ENCODE results near the gene UTF1.

The UTF1 gene

GRCh38 chr10:133267293-133267692, 37.3 kb downstream of the UTF1 start:
- DNase-seq, result no peak

- no peak for DNase-seq
These were observed 37.8 kb downstream of the UTF1 start for GRCh38 chr10:133267829-133268228.

DNA sequence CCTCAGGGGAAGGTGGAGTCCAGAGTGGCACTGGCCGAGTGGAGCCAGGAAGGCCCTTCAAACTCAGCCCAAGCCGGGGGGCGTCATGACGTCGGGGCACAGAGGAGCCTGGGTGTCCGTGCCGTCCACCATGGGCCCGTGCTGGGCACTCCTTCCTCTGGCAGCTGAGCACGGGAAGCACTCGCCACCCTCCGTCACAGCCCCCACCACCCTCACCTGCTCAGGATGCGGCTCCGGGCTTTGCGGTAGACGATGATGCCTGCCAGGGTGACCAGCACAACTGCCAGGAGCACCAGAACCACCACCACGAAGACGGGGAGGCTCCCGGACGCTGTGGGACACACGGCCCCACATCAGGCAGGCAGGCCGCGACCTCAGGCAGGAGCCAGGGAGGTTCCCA, 38.5 kb downstream of the UTF1 start:
- DNase-seq, result no peak

DNA sequence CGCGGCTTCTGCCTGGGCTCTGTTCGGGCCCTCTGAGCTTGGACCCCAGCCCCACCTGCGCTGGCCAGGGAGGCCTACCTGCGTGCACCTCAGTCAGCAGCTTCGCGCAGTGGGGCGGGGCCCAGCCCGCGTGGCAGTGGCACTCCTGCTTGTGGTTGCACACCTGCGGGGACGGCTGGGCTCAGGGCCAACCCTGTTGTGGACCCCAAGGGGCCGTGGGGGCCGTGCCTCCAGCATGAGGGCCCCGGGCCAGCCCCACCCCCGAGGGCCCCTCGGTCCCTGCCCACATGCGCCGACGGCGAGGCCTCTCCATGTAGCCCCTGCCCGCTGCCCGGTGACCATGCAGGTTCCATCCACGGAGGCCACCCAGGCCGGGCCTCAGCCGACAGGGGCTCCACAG, 39.4 kb downstream of the UTF1 start:
- DNase-seq, result no peak

- DNase-seq, result no peak
These were observed 40.2 kb downstream of the UTF1 start for GRCh38 chr10:133270204-133270603.

DNA sequence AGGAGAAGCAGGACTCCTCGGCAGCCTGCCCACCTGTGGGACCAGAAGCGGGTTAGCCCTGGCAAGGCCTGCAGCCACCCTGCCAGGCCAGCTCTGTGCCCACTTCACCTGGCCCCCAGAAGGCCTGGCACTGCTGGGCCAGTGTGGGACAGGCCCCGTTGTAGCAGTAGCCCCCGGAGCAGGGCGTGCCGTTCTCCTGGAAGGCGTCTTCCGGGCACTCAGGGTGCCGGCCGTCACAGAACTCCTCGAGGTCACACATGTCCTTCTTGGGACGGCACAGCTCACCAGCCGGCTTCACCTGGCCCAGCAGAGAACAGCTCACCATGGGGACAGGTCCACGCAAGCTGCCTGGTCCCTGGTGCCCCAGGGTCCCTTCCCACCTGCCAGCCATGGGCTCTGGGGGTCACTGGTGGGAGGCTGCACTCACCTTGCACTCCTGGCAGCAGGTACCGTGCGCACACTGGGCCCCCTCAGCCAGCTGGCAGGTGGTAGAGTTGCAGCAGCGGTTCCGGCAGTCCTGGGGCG, 40.8 kb downstream of the UTF1 start:
- no peak for DNase-seq

DNA sequence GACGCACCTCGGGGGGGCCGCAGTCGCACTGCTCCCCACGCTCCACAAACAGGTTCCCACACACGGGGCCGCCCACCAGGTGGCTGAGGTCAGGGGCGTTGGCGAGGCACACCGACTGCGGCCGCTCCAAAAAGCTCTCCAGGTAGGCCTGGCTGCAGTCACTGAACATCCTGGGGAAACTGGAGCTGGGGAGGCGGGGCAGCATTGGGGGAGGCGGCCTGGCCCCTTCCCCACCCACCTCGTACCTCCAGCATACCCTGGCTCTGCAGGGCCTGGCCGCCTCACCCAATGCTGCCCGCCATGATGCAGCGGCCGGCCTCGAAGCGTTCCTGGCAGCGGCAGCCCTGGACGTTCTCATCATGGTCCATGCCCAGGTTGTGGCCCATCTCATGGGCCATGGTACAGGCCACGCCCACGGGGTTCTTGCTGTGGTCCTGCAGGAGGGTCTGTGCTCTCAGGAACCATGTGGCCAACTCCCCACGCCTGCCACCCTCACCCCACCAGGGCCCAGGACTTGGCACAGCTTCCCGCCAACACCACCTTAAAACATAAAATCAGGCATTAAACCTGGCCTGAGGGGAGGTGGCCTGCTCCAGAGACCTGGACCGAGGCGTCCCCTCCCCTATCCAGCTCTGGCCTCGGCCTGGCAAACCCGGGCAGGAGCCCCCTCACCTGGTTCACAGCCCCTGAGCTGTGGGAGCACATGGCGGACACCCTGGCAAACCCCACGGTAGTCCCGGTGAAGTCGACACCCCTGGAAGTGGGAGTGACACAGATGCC, 41.7 kb downstream of the UTF1 start:
- no peak for DNase-seq

- no peak for DNase-seq
These were observed 42.4 kb downstream of the UTF1 start for GRCh38 chr10:133272301-133272963.

DNA sequence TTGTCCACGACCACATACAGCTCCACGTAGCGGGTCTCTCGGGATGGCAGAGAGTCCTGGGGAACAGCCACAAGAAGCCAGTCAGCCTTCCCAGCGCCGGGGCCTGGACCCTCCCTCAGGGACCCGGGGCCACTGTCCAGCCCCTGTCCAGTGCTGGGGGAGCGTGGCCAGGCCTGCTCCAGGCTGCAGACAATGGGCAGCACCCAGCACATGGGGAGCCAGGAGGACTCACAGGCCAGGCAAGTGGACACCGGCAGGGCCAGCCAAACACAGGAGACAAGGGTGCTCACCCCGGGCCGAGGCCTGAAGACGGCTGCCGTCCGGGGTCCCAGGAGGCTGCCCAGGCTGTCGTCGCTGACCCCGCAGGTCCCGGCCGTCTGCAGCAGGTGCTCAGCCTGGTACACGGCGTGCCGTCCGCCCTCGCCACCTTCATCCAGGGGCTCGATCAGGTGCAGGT, 43.0 kb downstream of the UTF1 start:
- DNase-seq, result no peak

GRCh38 chr10:133273534-133274143, 43.6 kb downstream of the UTF1 start:
- DNase-seq, result no peak

DNA sequence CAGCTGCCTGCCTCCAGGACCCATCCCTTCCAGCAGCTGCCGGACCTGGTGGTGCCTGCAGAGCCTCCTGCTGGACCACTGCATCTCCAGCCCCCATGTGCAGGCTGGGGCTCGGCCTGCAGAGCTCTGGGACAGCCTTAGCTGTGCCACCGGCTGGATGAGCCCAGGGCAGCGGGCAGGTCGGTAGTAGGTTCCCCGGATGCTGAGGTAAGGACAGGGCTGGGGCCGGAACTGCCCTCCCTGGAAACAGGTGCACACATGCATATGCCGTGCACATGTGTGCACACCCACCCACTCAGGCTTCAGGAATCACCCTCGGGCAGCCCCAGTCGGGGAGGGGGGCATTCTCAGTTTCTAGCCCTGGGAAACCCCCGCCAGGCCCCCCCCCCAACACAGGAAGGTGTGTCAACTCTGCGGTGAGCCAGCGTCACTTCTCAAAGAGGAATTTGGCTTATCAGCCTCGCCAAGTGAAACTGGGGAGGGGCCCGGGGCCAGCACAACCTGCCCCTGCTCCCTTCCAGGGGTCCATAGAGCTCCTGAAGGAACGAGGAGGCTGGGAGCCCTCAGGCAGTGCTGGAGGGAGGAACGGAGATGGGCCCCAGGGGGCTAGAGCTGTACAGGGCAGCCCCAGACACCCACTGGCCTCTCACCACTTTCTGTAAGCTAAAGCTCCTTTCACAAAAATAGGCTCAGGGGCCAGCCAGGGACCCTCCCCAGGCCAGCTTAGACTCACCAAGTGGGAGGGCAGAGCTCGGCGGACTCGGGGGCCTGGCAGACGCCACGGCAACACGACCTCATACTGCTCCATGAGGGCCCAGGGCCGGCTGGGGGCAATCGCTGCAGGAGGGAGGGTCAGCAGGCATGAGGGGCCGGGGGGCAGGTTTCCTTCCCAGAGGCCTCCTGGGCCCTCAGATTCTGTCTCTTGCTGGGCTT, 45.0 kb downstream of the UTF1 start:
- DNase-seq, result peak; percentile 83

DNA sequence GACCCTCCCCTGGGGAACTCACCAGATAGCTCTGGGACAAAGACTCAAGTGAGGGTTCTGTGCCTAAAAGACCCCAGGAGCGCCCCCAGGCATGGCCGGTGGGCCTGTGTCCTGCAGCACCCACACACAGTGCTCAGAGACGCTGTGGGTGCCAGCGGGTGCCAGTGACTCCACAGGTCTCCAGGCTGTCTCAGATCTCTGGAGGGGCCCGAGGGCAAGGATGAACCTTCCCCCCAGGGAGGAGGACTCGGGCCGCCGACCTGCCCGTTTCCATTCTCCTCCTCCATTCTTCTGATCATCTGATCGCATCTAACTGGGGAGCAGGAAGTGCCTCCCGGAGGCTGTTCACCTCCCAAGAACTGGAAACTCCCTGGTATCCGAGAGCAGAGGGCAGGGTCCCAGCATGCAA, 45.7 kb downstream of the UTF1 start:
- DNase-seq, result peak; percentile 53

DNA sequence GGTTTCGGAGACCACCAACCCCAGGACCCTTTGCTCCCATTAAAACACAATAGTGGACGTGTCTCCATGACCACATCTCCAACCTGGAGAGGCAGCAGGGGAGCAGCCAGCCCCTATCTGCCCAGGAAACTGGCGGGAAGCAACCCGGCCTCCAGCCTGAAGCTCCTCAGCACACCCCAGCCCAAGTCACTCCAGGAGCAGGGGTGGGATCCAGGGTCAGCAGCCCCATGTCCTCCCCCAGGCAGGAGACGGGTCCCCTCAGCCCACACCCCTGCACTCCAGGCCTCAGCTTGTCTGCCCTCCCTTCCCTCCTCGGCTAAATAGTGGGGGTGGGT, 46.0 kb downstream of the UTF1 start:
- no peak for DNase-seq

DNA sequence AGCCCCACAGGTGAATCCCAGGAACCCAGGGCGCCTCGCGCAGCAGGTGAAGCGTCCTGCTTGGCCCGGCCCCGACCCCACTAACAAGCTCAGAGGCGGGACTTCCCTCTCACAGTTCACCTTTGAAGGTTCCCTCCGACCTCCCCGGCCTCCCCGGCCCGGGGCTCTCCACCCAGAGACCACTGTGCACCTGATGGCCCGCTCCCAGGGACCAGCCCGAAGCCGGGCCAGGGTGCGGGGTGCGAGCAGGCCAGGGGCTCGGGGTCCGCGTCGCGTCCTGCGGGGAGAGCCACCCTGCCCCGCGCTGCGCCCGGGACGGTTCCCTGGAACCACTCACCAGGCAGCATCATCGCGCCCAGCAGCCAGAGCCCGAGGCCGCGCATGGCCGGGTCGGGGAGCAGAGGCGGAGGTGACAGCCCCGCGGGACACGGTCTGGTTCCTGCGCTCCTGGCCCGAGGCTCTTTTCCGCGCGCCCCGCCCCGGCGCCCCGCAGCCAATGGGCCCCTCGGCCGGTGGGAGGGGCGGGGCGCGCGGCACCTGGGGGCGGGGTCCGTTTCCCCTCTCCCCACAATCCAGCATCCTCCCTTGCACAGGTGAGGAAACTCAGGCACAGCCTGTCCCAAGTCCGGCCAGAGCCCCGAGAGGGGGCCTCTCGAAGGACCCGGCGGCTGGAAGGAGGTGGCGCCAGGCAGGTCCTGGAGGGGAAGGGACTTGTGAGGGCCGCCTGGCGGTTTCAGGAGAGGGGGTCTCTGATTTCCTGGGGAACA, 46.6 kb downstream of the UTF1 start, which contains the start of gene ADAM8:
ADAM8 (minus strand) TSS at position 434 of the 767 bp plus-strand sequence; CDS start at position 383, 51 bp downstream.
- peak; percentile 72 for DNase-seq

GRCh38 chr10:133277277-133277992, 47.4 kb downstream of the UTF1 start:
- no peak for DNase-seq

DNA sequence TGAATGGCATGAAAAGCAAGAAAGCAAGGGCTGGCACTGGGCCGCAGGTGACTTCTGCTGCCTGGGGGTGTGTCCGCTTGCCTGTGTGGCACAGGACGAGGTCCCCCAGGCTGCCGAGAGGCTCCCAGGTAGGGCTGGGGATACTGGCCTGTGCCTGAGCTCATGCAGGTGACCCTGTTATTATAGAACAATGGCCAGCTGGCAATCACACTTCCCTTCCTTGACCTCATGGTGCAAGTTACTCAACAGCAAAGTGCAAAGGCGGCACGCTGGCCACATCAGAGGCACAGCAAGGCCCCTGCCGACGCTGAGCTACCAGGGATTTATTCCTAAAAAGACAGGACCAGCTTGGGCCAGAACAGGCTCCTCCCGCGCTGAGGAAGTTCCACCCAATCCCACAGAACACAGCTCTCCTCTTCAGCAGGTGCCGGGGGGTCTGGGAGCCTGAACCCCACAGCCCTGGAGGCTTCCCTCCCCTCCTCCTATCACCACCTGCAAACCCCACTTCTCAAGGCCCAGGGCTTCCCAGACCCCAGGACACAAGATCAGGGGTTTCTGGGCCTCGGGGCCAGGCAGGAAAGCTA, 48.1 kb downstream of the UTF1 start:
- no peak for DNase-seq

GRCh38 chr10:133278577-133279265, 48.7 kb downstream of the UTF1 start:
- DNase-seq, result peak; percentile 32

DNA sequence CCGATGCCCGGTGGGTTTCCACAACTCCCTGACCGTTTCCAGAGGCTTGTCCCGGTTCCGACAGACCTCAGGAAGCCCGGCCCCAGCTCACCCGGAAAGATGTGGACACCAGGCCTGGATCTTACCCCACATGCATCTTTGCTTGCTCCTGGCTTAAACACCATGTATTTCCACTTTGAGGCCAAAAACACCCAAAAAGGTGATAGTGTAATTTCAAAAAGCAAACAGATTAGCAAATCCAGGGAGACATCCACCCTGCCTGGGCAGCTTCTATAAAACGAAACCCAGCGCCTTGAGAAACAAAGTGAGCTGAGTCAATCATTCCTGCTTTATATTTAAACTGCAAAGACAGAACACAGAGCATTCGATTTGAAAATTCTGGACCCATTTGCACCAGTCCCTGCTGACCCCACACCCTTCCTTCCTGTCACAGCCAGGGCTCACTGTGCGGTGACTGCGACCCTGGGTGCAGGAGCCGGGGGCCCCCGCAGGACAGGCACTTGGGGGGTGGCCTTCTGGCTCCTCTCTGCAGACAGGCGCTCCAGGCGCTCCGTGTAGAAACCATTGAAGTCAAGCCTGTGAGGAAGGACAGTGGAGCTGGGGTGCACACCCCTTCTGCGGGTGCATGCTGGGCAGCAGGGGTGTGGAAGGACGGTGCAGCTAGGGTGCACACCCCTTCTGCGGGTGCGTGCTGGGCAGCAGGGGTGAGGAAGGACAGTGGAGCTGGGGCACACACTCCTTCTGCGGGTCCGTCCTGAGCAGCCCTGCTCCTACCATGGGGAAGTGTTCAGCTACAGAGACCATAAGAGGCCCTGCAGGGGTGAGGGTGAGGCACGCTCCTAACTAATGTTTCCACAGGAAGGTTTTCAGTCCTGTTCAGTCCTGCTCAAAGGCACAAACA, 49.6 kb downstream of the UTF1 start:
- DNase-seq, result no peak
